Sigmoid colon (tissue), 4 donors: ENCODE measurements around the gene POU2F2.

ENCODE experiments used
- CTCF ChIP-seq, 4 experiments: fragments of 450-650 bp in 3 of 4; fragments of 200-600 bp in 1 of 4; IDR thresholded peaks; one replicate each; pipeline ENCODE4 v1.5.1; 2016 to 2019; ENCODE audit warnings: antibody characterized with exemption in 4 of 4, mild to moderate bottlenecking in 3 of 4, moderate library complexity in 2 of 4
- POLR2A ChIP-seq, 2 donors: fragments of 450-650 bp; IDR thresholded peaks; one replicate each; pipeline ENCODE4 v1.6.1; 2016; ENCODE audit warnings: antibody characterized with exemption in 2 of 2, mild to moderate bottlenecking in 2 of 2, moderate library complexity in 2 of 2
- POLR2AphosphoS5 ChIP-seq, 4 donors: sonication (generic); formaldehyde crosslinking; IDR thresholded peaks; one replicate each; pipeline ENCODE4 v1.6.1; 2017; ENCODE audit warnings: antibody characterized with exemption in 4 of 4

GRCh38 chr19:42116308-42117075, 15.8 kb downstream of the POU2F2 start:
- TF ChIP-seq CTCF (IDR thresholded peaks at IDR 0.05) (no peak), POLR2A (IDR thresholded peaks at IDR 0.05) (no peak), POLR2AphosphoS5 (IDR thresholded peaks at IDR 0.05) (no peak)
